ENCODE results near the gene CDCA4. TPM values are rescaled to one million over a fixed set of nuclear protein-coding genes. Genes with fewer than 3 reads are reported as not detected.

The CDCA4 gene
- total RNA-seq, 2 experiments from 2014 or later, result 17.7 to 18.8 TPM

DNA sequence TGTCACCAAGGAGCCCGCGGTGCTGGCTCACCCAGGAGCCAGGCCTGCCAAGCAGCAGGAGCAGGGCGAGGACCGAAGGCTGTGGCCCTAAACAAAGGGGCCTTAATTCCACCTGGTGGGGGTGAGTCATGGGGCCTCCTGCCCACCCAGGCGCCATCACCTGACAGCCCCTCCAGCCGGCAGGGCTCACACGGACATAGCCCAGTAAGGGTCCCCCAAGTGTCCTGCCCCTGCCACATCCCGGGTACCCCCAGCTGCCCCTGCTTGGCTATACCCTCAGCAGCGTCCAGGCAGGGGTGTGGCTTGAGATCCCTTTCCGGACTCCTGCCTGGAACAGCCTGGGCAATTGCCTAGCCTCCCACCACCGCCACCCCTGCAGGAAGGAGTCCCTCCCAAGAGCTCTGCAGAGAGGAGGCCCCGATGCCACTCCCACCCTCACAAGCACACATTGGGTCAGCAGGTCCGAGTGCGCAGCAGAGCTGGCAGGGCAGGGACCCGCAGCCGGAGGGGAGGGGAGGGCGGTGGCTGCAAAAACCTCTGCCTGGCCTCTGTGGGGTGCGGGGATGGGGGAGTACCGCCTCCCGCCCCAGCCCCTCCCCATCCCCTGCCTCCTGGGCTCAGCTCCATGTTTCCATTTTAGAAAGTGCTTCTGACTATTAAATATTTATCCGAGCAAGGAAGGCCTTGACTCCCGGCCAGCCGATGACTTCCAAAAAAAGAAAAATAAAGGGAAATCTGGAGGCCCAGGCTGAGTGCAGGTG lies 47.3 kb downstream of the CDCA4 start:
- Mint-ChIP-seq H3K27me3 (peaks cover 26% of the 10 kb centered on the region), H3K9me3 (no peaks in the 10 kb centered on the region), H3K4me1 (ENCODE audit: low read depth) (peaks cover 5% of the 10 kb centered on the region), H3K36me3 (ENCODE audit: low read depth) (no peaks in the 10 kb centered on the region), H3K27ac (no peak overlapping the region), H3K4me3 (no peak overlapping the region)
- peaks cover 20 to 37% of the 10 kb centered on the region in 2 experiments for H3K27me3 ChIP-seq (ENCODE audit: control insufficient read depth in 1 of 2, insufficient read depth in 2 of 2, low read length in 2 of 2)
- POLR2A ChIA-PET, result no interaction called here
- intact Hi-C loops (cut with DNase I, micrococcal nuclease), result loop anchor here in 1 of 2 experiments (2.0 kb wide), 1 partner anchor 113 kb away; no protein-coding TSS in a partner anchor
- ATAC-seq (ENCODE audit: poor library complexity), result no peak
- H3K36me3 ChIP-seq (ENCODE audit: insufficient read depth, low read length), result no peaks in the 10 kb centered on the region
- H3K4me3 ChIP-seq (ENCODE audit: low read length), result no peak overlapping the region
- CTCF ChIA-PET, result interaction anchor here (1.2 to 2.1 kb wide), 2 partner anchors 72 to 73 kb away, joined by 3 to 5 read pairs; no protein-coding TSS in a partner anchor
- TF ChIP-seq, protein P1, sequence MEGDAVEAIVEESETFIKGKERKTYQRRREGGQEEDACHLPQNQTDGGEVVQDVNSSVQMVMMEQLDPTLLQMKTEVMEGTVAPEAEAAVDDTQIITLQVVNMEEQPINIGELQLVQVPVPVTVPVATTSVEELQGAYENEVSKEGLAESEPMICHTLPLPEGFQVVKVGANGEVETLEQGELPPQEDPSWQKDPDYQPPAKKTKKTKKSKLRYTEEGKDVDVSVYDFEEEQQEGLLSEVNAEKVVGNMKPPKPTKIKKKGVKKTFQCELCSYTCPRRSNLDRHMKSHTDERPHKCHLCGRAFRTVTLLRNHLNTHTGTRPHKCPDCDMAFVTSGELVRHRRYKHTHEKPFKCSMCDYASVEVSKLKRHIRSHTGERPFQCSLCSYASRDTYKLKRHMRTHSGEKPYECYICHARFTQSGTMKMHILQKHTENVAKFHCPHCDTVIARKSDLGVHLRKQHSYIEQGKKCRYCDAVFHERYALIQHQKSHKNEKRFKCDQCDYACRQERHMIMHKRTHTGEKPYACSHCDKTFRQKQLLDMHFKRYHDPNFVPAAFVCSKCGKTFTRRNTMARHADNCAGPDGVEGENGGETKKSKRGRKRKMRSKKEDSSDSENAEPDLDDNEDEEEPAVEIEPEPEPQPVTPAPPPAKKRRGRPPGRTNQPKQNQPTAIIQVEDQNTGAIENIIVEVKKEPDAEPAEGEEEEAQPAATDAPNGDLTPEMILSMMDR (IDR thresholded peaks at IDR 0.05), result no peak
- peaks cover 22% of the 10 kb centered on the region for H3K4me1 ChIP-seq (ENCODE audit: insufficient read depth, low read length)
- peaks cover 0 to 12% of the 10 kb centered on the region in 2 experiments for H3K9me3 ChIP-seq (ENCODE audit: control insufficient read depth in 1 of 2, insufficient read depth in 1 of 2, low read length in 2 of 2)
- no peak for DNase-seq
- no peak overlapping the region for H3K27ac ChIP-seq (ENCODE audit: low read depth in 1 of 2, low read length in 2 of 2)

DNA sequence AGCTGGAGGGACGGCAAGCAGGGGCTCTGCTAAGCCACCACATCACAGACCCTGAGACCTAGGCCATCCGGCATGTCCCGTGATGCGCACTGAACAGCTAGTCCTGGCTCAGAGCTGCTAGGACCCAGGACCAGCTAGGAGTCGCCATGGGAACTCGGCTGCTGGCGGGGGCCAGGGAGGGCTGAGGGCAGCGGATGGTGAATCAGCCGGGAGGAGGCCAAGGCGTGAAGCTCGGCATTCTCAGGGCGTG lies 47.8 kb downstream of the CDCA4 start:
- no peaks in the 10 kb centered on the region for H3K9me3 Mint-ChIP-seq
- peaks cover 0 to 17% of the 10 kb centered on the region in 2 experiments for H3K9me3 ChIP-seq (ENCODE audit: control insufficient read depth in 1 of 2, insufficient read depth in 1 of 2, low read length in 2 of 2)
- DNase-seq, result no peak
- H3K4me3 ChIP-seq (ENCODE audit: low read length), result no peak overlapping the region
- no peaks in the 10 kb centered on the region for H3K36me3 ChIP-seq (ENCODE audit: insufficient read depth, low read length)
- peaks cover 22 to 40% of the 10 kb centered on the region in 2 experiments for H3K27me3 ChIP-seq (ENCODE audit: control insufficient read depth in 1 of 2, insufficient read depth in 2 of 2, low read length in 2 of 2)
- no peak for ATAC-seq (ENCODE audit: poor library complexity)
- peaks cover 26% of the 10 kb centered on the region for H3K27me3 Mint-ChIP-seq
- peaks cover 20% of the 10 kb centered on the region for H3K4me1 ChIP-seq (ENCODE audit: insufficient read depth, low read length)
- no peak overlapping the region for H3K27ac ChIP-seq (ENCODE audit: low read depth in 1 of 2, low read length in 2 of 2)
- TF ChIP-seq, protein P1 (IDR thresholded peaks at IDR 0.05), result no peak
- no peak overlapping the region for H3K27ac Mint-ChIP-seq
- intact Hi-C loops (cut with DNase I, micrococcal nuclease), result no loop called here
- no peak overlapping the region for H3K4me3 Mint-ChIP-seq
- no peaks in the 10 kb centered on the region for H3K36me3 Mint-ChIP-seq (ENCODE audit: low read depth)
- H3K4me1 Mint-ChIP-seq (ENCODE audit: low read depth), result peaks cover 5% of the 10 kb centered on the region
- POLR2A ChIA-PET, result no interaction called here
- CTCF ChIA-PET, result interaction anchor here (1.2 to 2.1 kb wide), 2 partner anchors 72 to 73 kb away, joined by 3 to 5 read pairs; no protein-coding TSS in a partner anchor

DNA sequence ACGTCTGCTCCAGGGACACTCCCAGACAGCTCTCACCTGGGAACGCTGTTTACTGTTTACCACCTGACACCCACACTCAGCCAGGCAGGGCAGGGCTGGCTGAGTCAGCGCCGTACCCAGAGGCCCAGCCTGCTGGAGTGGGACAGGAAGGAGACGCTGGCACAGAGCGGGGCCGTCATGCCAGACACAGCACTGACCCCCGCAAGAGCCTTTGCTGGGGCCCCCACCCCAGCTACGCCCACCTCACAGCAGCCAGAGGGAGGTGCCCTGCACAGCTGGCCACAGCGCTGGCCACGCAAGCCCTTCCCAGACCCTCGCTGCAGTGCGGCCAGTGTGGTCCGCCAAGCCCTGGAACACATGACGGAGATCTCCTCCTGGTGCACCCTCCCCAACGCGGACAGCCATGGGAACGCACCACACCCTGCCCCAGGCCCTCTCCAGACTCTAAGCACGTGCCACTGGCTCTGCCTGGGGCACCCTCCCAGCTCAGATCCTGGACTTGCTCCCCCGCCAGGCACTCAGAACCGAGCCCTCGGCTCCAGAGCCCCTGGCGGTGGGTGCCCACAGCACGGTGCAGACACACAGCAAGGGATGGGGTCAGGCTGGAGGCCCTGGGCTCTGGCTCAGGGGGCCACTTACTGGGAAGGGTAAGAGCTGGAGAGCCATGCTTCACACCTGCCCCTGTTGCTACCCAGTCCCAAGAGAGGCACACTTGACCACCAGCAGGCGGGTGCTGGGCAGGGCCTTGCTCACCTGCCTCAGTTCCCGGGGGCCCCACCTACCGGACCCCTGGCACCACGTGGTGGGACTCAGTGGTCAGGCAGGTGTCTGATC lies 48.4 kb downstream of the CDCA4 start:
- Mint-ChIP-seq H3K4me3 (no peak overlapping the region), H3K36me3 (ENCODE audit: low read depth) (no peaks in the 10 kb centered on the region), H3K27me3 (peaks cover 22% of the 10 kb centered on the region), H3K4me1 (ENCODE audit: low read depth) (peaks cover 5% of the 10 kb centered on the region), H3K27ac (no peak overlapping the region), H3K9me3 (no peaks in the 10 kb centered on the region)
- Histone ChIP-seq H3K9me3 (ENCODE audit: control insufficient read depth in 1 of 2, insufficient read depth in 1 of 2, low read length in 2 of 2) (peaks cover 0 to 19% of the 10 kb centered on the region in 2 experiments), H3K4me3 (ENCODE audit: low read length) (no peak overlapping the region), H3K27ac (ENCODE audit: low read depth in 1 of 2, low read length in 2 of 2) (no peak overlapping the region), H3K27me3 (ENCODE audit: control insufficient read depth in 1 of 2, insufficient read depth in 2 of 2, low read length in 2 of 2) (peaks cover 23 to 42% of the 10 kb centered on the region in 2 experiments), H3K4me1 (ENCODE audit: insufficient read depth, low read length) (peaks cover 19% of the 10 kb centered on the region), H3K36me3 (ENCODE audit: insufficient read depth, low read length) (no peaks in the 10 kb centered on the region)
- CTCF ChIA-PET, result interaction anchor here (1.2 to 2.1 kb wide), 2 partner anchors 73 to 74 kb away, joined by 3 to 5 read pairs; no protein-coding TSS in a partner anchor
- intact Hi-C loops (cut with DNase I, micrococcal nuclease), result no loop called here
- ATAC-seq (ENCODE audit: poor library complexity) (no peak), DNase-seq (peak in 2 of 14 experiments; percentile 1 to 19)
- TF ChIP-seq, protein P1 (IDR thresholded peaks at IDR 0.05), result no peak
- POLR2A ChIA-PET, result no interaction called here
